DND-41 (cell line): Measurements from ENCODE around the gene COL23A1.

Experiments
- EZH2 ChIP-seq: IDR thresholded peaks from 3 replicates; pipeline ENCODE4 v1.6.1; 2012; ENCODE audit warnings: borderline replicate concordance, low read depth, mild to moderate bottlenecking, moderate library complexity, low read length, inconsistent platforms; ENCODE audit not compliant: severe bottlenecking
- TF ChIP-seq, protein P1 (sequence below): IDR thresholded peaks from 2 replicates; pipeline ENCODE4 v1.5.1; 2012; ENCODE audit warnings: borderline replicate concordance, low read length, moderate library complexity, mild to moderate bottlenecking; ENCODE audit not compliant: poor library complexity, severe bottlenecking; ENCODE audit errors: extremely low read depth

DNA sequence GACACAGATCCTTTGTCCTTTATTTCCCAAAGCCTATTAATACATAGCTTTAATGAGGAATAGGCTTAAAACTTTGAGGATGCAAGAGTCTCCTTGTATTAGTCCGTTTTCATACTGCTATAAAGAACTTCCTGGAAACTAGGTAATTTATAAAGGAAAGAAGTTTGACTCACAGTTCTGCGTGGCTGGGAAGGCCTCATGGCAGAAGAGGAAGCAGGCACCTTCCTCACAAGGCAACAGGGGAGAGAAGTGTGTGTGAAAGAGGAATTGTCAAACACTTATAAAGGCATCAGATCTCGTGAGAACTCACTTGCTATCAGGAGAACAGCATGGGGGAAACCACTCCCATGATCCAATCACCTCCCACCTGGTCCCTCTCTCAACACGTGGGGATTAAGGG is 42.1 kb upstream of the COL23A1 start:
- TF ChIP-seq, protein P1, sequence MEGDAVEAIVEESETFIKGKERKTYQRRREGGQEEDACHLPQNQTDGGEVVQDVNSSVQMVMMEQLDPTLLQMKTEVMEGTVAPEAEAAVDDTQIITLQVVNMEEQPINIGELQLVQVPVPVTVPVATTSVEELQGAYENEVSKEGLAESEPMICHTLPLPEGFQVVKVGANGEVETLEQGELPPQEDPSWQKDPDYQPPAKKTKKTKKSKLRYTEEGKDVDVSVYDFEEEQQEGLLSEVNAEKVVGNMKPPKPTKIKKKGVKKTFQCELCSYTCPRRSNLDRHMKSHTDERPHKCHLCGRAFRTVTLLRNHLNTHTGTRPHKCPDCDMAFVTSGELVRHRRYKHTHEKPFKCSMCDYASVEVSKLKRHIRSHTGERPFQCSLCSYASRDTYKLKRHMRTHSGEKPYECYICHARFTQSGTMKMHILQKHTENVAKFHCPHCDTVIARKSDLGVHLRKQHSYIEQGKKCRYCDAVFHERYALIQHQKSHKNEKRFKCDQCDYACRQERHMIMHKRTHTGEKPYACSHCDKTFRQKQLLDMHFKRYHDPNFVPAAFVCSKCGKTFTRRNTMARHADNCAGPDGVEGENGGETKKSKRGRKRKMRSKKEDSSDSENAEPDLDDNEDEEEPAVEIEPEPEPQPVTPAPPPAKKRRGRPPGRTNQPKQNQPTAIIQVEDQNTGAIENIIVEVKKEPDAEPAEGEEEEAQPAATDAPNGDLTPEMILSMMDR: no peak
- TF ChIP-seq EZH2: no peak
